Osteoblast (primary cell): ENCODE results near the gene GLRA1. TPM values are rescaled to one million over a fixed set of nuclear protein-coding genes. Genes with fewer than 3 reads are reported as not detected.

ENCODE experiments used
- DNase-seq: peaks from one replicate; pipeline ENCODE4 v3.0.0; 2011; ENCODE audit warnings: low spot score, mixed read lengths; ENCODE audit not compliant: insufficient read length; ENCODE audit errors: missing footprints
- H2AFZ ChIP-seq: 2 replicates; pipeline ENCODE4 v1.6.0; 2011; ENCODE audit warnings: mild to moderate bottlenecking, low read length
- H3K27ac ChIP-seq: 2 replicates; pipeline ENCODE4 v1.5.1; 2011; ENCODE audit warnings: mild to moderate bottlenecking, low read depth, low read length, moderate library complexity
- H3K27me3 ChIP-seq: 2 replicates; pipeline ENCODE4 v1.6.0; 2012; ENCODE audit warnings: mild to moderate bottlenecking, control low read depth, inconsistent platforms, low read length, moderate library complexity; ENCODE audit not compliant: insufficient read depth
- H3K36me3 ChIP-seq: 2 replicates; pipeline ENCODE4 v1.5.1; 2011; ENCODE audit warnings: mild to moderate bottlenecking, low read length, control low read depth, moderate library complexity; ENCODE audit not compliant: insufficient read depth
- H3K4me1 ChIP-seq: 2 replicates; pipeline ENCODE4 v1.5.1; 2011; ENCODE audit warnings: mild to moderate bottlenecking, low read length, control low read depth, moderate library complexity; ENCODE audit not compliant: insufficient read depth
- H3K4me2 ChIP-seq: 2 replicates; pipeline ENCODE4 v1.6.0; 2011; ENCODE audit warnings: mild to moderate bottlenecking, low read length; ENCODE audit not compliant: insufficient read depth
- H3K4me3 ChIP-seq: fragments of 200-600 bp; sonication (generic); 3 replicates; pipeline ENCODE4 v1.5.1; 2012; ENCODE audit warnings: mild to moderate bottlenecking, low read length, inconsistent platforms; ENCODE audit not compliant: insufficient read depth
- H3K79me2 ChIP-seq: 2 replicates; pipeline ENCODE4 v1.6.0; 2012; ENCODE audit warnings: mild to moderate bottlenecking, low read length, control low read depth, inconsistent platforms; ENCODE audit not compliant: insufficient read depth
- H3K9me3 ChIP-seq: 2 replicates; pipeline ENCODE4 v1.5.1; 2011; ENCODE audit warnings: low read depth, low read length, control low read depth
- H4K20me1 ChIP-seq: 2 replicates; pipeline ENCODE4 v1.6.0; 2012; ENCODE audit warnings: mild to moderate bottlenecking, low read length, control low read depth; ENCODE audit not compliant: insufficient read depth
- total RNA-seq: library from RNA; depleted of rRNA; stranded (reverse); fragments of >200 nt; gene quantifications from 2 replicates; pipeline ENCODE4 v1.2.3, GENCODE V29; 2012
- TF ChIP-seq, protein P1 (sequence below): IDR thresholded peaks from 2 replicates; pipeline ENCODE4 v1.5.1; 2011; ENCODE audit warnings: mild to moderate bottlenecking, low read depth, low read length, moderate library complexity; ENCODE audit errors: extremely low read depth

GLRA1 gene
- total RNA-seq, 1 donor = not detected

- no peak overlapping the region for H3K4me3 ChIP-seq
- H3K4me2 ChIP-seq = no peak overlapping the region
- H4K20me1 ChIP-seq = no peaks in the 10 kb centered on the region
- DNase-seq = no peak
- H3K36me3 ChIP-seq = no peaks in the 10 kb centered on the region
- H3K4me1 ChIP-seq = no peaks in the 10 kb centered on the region
- H3K27me3 ChIP-seq = no peaks in the 10 kb centered on the region
- H3K79me2 ChIP-seq = no peaks in the 10 kb centered on the region
- TF ChIP-seq, protein P1, sequence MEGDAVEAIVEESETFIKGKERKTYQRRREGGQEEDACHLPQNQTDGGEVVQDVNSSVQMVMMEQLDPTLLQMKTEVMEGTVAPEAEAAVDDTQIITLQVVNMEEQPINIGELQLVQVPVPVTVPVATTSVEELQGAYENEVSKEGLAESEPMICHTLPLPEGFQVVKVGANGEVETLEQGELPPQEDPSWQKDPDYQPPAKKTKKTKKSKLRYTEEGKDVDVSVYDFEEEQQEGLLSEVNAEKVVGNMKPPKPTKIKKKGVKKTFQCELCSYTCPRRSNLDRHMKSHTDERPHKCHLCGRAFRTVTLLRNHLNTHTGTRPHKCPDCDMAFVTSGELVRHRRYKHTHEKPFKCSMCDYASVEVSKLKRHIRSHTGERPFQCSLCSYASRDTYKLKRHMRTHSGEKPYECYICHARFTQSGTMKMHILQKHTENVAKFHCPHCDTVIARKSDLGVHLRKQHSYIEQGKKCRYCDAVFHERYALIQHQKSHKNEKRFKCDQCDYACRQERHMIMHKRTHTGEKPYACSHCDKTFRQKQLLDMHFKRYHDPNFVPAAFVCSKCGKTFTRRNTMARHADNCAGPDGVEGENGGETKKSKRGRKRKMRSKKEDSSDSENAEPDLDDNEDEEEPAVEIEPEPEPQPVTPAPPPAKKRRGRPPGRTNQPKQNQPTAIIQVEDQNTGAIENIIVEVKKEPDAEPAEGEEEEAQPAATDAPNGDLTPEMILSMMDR = no peak
- H2AFZ ChIP-seq = no peak overlapping the region
- H3K27ac ChIP-seq = no peak overlapping the region
- H3K9me3 ChIP-seq = no peaks in the 10 kb centered on the region
Measured at GRCh38 chr5:151937851-151938250, 13.2 kb upstream of the GLRA1 start.

DNA sequence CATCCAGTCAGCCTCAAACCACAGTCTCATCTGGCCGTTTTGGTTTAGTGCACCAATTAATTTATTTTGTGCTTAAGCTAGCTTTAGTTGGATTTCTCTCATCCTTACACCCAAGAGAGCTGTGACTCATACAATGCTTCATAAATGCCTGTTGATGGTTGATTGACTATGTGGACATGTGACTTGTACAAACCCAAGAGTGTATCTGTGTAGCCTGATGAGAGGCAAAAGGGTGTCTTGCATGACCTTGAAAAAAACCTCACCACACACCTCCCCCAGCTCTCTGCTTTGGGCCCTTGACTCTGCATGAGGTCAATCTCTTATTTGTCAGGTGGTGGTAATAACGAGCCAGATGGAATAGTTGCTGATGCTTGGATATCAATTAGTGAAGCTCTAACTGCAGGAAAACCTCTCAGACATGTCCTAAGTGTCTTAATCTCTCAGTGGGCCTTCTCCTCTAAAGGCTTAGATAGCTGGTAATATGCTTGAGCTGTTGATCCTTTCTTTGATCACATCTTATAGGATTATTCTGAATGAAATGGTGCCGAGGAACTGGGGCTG is 10.6 kb upstream of the GLRA1 start:
- Histone ChIP-seq H3K27me3 (no peaks in the 10 kb centered on the region), H3K9me3 (no peaks in the 10 kb centered on the region), H3K36me3 (no peaks in the 10 kb centered on the region), H3K4me3 (no peak overlapping the region), H2AFZ (no peak overlapping the region), H3K79me2 (no peaks in the 10 kb centered on the region), H4K20me1 (no peaks in the 10 kb centered on the region), H3K4me1 (no peaks in the 10 kb centered on the region), H3K27ac (no peak overlapping the region), H3K4me2 (no peak overlapping the region)
- DNase-seq = no peak
- TF ChIP-seq, protein P1 = no peak

- no peaks in the 10 kb centered on the region for H3K79me2 ChIP-seq
- H2AFZ ChIP-seq = no peak overlapping the region
- no peaks in the 10 kb centered on the region for H3K9me3 ChIP-seq
- TF ChIP-seq, protein P1 = no peak
- H4K20me1 ChIP-seq = no peaks in the 10 kb centered on the region
- no peak overlapping the region for H3K4me3 ChIP-seq
- no peak overlapping the region for H3K4me2 ChIP-seq
- no peaks in the 10 kb centered on the region for H3K27me3 ChIP-seq
- no peak for DNase-seq
- no peak overlapping the region for H3K27ac ChIP-seq
- H3K36me3 ChIP-seq = no peaks in the 10 kb centered on the region
- H3K4me1 ChIP-seq = no peaks in the 10 kb centered on the region
Measured at GRCh38 chr5:151931260-151931659, 6.6 kb upstream of the GLRA1 start.

DNA sequence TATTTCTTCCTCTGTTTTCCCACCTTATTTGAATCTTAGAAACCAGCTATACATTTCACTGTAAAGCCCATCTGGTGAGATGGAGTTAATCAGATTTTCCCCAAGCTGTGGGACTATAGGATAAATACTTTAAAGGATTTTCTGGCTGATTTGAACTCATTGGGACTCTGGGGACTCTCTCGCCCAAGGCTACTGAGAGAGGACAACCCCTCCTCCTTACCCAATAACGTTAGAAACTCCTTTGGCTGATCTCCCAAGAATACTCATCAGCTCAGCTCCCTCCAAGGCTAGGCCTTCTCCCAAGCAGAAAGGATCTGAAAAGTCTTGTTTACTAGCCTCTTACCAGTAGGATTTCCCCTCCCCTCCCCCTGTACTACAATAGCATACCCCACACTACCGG is 1.5 kb upstream of the GLRA1 start:
- Histone ChIP-seq H3K79me2 (no peaks in the 10 kb centered on the region), H3K4me2 (no peak overlapping the region), H2AFZ (no peak overlapping the region), H3K36me3 (no peaks in the 10 kb centered on the region), H3K9me3 (no peaks in the 10 kb centered on the region), H4K20me1 (no peaks in the 10 kb centered on the region), H3K4me1 (no peaks in the 10 kb centered on the region), H3K4me3 (no peak overlapping the region), H3K27ac (no peak overlapping the region), H3K27me3 (no peaks in the 10 kb centered on the region)
- TF ChIP-seq, protein P1 = no peak
- peak; percentile 23 for DNase-seq
